Panc1 (cell line): ENCODE data around the gene NCS1. TPM values are rescaled to one million over a fixed set of nuclear protein-coding genes. Genes with fewer than 3 reads are reported as not detected.

Source experiments
- ATAC-seq: fragments of 200-7000 bp; cut with Tn5 transposase; 2 replicates; pipeline ENCODE4 v1.9.1; 2020; ENCODE audit warnings: mild to moderate bottlenecking, moderate library complexity
- BruUV-seq: library from RNA; stranded (reverse); fragments of 400-500 nt; replicated peaks from 2 replicates; lab custom pipeline; 2021; lab: Mats Ljungman, UMichigan
- CTCF ChIA-PET: fragments of 300-600 bp; sonication (Branson Sonifier 250); formaldehyde crosslinking; loops from one replicate; lab custom pipeline; 2022; ENCODE audit warnings: antibody characterized with exemption; lab: Charles Lee
- POLR2A ChIA-PET: fragments of 300-600 bp; sonication (Branson Sonifier 250); formaldehyde crosslinking; loops from one replicate; lab custom pipeline; 2022; ENCODE audit warnings: antibody characterized with exemption; lab: Charles Lee
- DNase-seq: peaks from one replicate; pipeline ENCODE4 v3.0.0-alpha.2; 2010; ENCODE audit warnings: low read depth, low spot score
- H3K27ac ChIP-seq: 2 replicates; pipeline ENCODE4 v1.5.1; 2011; ENCODE audit warnings: mild to moderate bottlenecking, low read length, inconsistent platforms
- H3K27me3 ChIP-seq: fragments of 200-500 bp; sonication (Bioruptor generic); 2 replicates; pipeline ENCODE4 v1.6.0; 2014; ENCODE audit warnings: low read length, inconsistent platforms; ENCODE audit not compliant: control insufficient read depth, insufficient read depth
- H3K36me3 ChIP-seq: fragments of 200-500 bp; sonication (Bioruptor generic); 2 replicates; pipeline ENCODE4 v1.5.1; 2014; ENCODE audit warnings: inconsistent platforms, mild to moderate bottlenecking, low read length, moderate library complexity; ENCODE audit not compliant: control insufficient read depth, insufficient read depth
- H3K4me1 ChIP-seq: 2 replicates; pipeline ENCODE4 v1.5.1; 2011; ENCODE audit warnings: inconsistent platforms, mild to moderate bottlenecking, low read length, moderate library complexity; ENCODE audit not compliant: control insufficient read depth, insufficient read depth
- H3K4me3 ChIP-seq, 2 experiments: 2 replicates each; pipeline ENCODE4 v1.5.1; 2011 to 2012; ENCODE audit warnings: low read depth in 2 of 2, low read length in 2 of 2, mild to moderate bottlenecking in 2 of 2, inconsistent platforms in 1 of 2, moderate library complexity in 1 of 2
- H3K9me3 ChIP-seq: fragments of 200-500 bp; sonication (Bioruptor generic); 2 replicates; pipeline ENCODE4 v1.5.1; 2014; ENCODE audit warnings: low read depth, mild to moderate bottlenecking, inconsistent platforms, low read length, moderate library complexity; ENCODE audit not compliant: control insufficient read depth, insufficient read depth
- CTCF ChIP-seq: fragments of 450-650 bp; IDR thresholded peaks from 2 replicates; pipeline ENCODE4 v1.5.1; 2017; ENCODE audit warnings: mild to moderate bottlenecking
- POLR2AphosphoS5 ChIP-seq: IDR thresholded peaks from 2 replicates; pipeline ENCODE4 v1.6.1; 2012; ENCODE audit warnings: mild to moderate bottlenecking, low read depth, low read length, moderate library complexity
- REST ChIP-seq, 2 experiments: IDR thresholded peaks; 2 replicates each; pipeline ENCODE4 v1.6.1; 2011 to 2012; ENCODE audit warnings: low read depth in 2 of 2, control low read depth in 1 of 2, low read length in 1 of 2, mild to moderate bottlenecking in 1 of 2, moderate library complexity in 1 of 2; ENCODE audit not compliant: insufficient read depth in 1 of 2
- SIN3A ChIP-seq: IDR thresholded peaks from 2 replicates; pipeline ENCODE4 v1.6.1; 2012; ENCODE audit warnings: low read depth, mild to moderate bottlenecking, low read length, moderate library complexity, borderline replicate concordance; ENCODE audit not compliant: insufficient read depth
- TCF7L2 ChIP-seq: IDR thresholded peaks from 2 replicates; pipeline ENCODE4 v1.6.1; 2011; ENCODE audit warnings: mild to moderate bottlenecking, low read depth, low read length, inconsistent platforms
- in situ Hi-C: cut with HindIII; loops from 2 replicates; pipeline ENCODE4 v1.10.0; 2016; ENCODE audit warnings: low sequenced_read_pairs, low pct_unique_long_range_greater_than_20kb
- intact Hi-C: fragments of 100-400 bp; cut with micrococcal nuclease; formaldehyde crosslinking; loops from one replicate; pipeline ENCODE4 v1.10.0; 2022; ENCODE audit not compliant: unreplicated experiment
- total RNA-seq: library from RNA; stranded (reverse); gene quantifications from one replicate; pipeline ENCODE4 v1.2.1, GENCODE V29; 2021; ENCODE audit not compliant: unreplicated experiment

The NCS1 gene
- total RNA-seq, 1 experiment from 2014 or later: 31.6 TPM

- ChIA-PET CTCF (interaction anchor here (0.6 to 1.0 kb wide), 7 partner anchors 63 to 430 kb away, joined by 3 to 7 read pairs (median 6); no protein-coding TSS in a partner anchor), POLR2A (no interaction called here)
- Histone ChIP-seq H3K9me3 (no peaks in the 10 kb centered on the region), H3K36me3 (no peaks in the 10 kb centered on the region), H3K4me3 (no peak overlapping the region), H3K4me1 (no peaks in the 10 kb centered on the region), H3K27me3 (no peaks in the 10 kb centered on the region), H3K27ac (no peak overlapping the region)
- no peak for DNase-seq
- TF ChIP-seq TCF7L2 (no peak), CTCF (peak; percentile 76), REST (IDR thresholded peaks at IDR 0.05; ENCODE audit: insufficient read depth in 1 of 2, low read depth in 2 of 2, low read length in 1 of 2) (no peak)
- no peak for ATAC-seq
- BruUV-seq: no TSS peak
- in situ Hi-C loops (no loop called here), intact Hi-C loops (no loop called here)
Observed at GRCh38 chr9:130236436-130236985, 64.3 kb downstream of the NCS1 start.

GRCh38 chr9:130237076-130237475 is 64.9 kb downstream of the NCS1 start:
- no peak for ATAC-seq
- H3K27me3 ChIP-seq: no peaks in the 10 kb centered on the region
- H3K4me1 ChIP-seq: no peaks in the 10 kb centered on the region
- POLR2A ChIA-PET: no interaction called here
- intact Hi-C loops (no loop called here), in situ Hi-C loops (no loop called here)
- TF ChIP-seq REST (IDR thresholded peaks at IDR 0.05; ENCODE audit: insufficient read depth in 1 of 2, low read depth in 2 of 2, low read length in 1 of 2): no peak
- no peak for TF ChIP-seq TCF7L2
- TF ChIP-seq POLR2AphosphoS5: no peak
- TF ChIP-seq SIN3A: no peak
- TF ChIP-seq CTCF: no peak
- H3K36me3 ChIP-seq: no peaks in the 10 kb centered on the region
- no peak for DNase-seq
- no peaks in the 10 kb centered on the region for H3K9me3 ChIP-seq
- no TSS peak for BruUV-seq
- CTCF ChIA-PET: interaction anchor here (0.6 to 0.7 kb wide), 2 partner anchors 90 to 240 kb away, joined by 3 to 6 read pairs; no protein-coding TSS in a partner anchor
- no peak overlapping the region for H3K27ac ChIP-seq
- no peak overlapping the region for H3K4me3 ChIP-seq
